ENCODE data around the gene DLG2. TPM values are rescaled to one million over a fixed set of nuclear protein-coding genes. Genes with fewer than 3 reads are reported as not detected.
"Not testable (repeated sequence)": the region's sequence is repeated elsewhere in the genome, so short reads cannot be mapped to it uniquely, and the experiment has no call there.

DLG2 gene
- total RNA-seq, 1 donor from 2014 or later, result 5.9 TPM

GRCh38 chr11:85277693-85278092 is 349.5 kb downstream of the DLG2 start:
- H3K4me1 Mint-ChIP-seq (ENCODE audit: unreplicated experiment), result no peaks in the 10 kb centered on the region
- no peak for TF ChIP-seq CTCF (conservative IDR thresholded peaks at IDR 0.05)
- no peaks in the 10 kb centered on the region for H3K36me3 Mint-ChIP-seq
- no peak overlapping the region for H3K4me3 Mint-ChIP-seq
- no peaks in the 10 kb centered on the region for H3K9me3 Mint-ChIP-seq
- H3K27ac Mint-ChIP-seq, result no peak overlapping the region
- no peaks in the 10 kb centered on the region for H3K27me3 Mint-ChIP-seq
- no peak for DNase-seq (ENCODE audit: extremely low spot score, unreplicated experiment)

- no peak for TF ChIP-seq CTCF (conservative IDR thresholded peaks at IDR 0.05)
- no peak overlapping the region for H3K4me3 Mint-ChIP-seq
- no peaks in the 10 kb centered on the region for H3K9me3 Mint-ChIP-seq
- H3K27me3 Mint-ChIP-seq, result no peaks in the 10 kb centered on the region
- DNase-seq (ENCODE audit: extremely low spot score, unreplicated experiment), result no peak
- H3K36me3 Mint-ChIP-seq, result no peaks in the 10 kb centered on the region
- no peaks in the 10 kb centered on the region for H3K4me1 Mint-ChIP-seq (ENCODE audit: unreplicated experiment)
- no peak overlapping the region for H3K27ac Mint-ChIP-seq
These were observed 350.8 kb downstream of the DLG2 start for GRCh38 chr11:85276332-85276731.

GRCh38 chr11:85270315-85270714 is 356.8 kb downstream of the DLG2 start:
- H3K36me3 Mint-ChIP-seq; DNase-seq (ENCODE audit: extremely low spot score, unreplicated experiment); H3K4me1 Mint-ChIP-seq (ENCODE audit: unreplicated experiment); H3K4me3 Mint-ChIP-seq; H3K9me3 Mint-ChIP-seq; H3K27ac Mint-ChIP-seq; H3K27me3 Mint-ChIP-seq: not testable (repeated sequence)

GRCh38 chr11:85269109-85269508 is 358.0 kb downstream of the DLG2 start:
- no peaks in the 10 kb centered on the region for H3K36me3 Mint-ChIP-seq
- no peak overlapping the region for H3K4me3 Mint-ChIP-seq
- H3K4me1 Mint-ChIP-seq (ENCODE audit: unreplicated experiment), result no peaks in the 10 kb centered on the region
- TF ChIP-seq CTCF (conservative IDR thresholded peaks at IDR 0.05), result no peak
- H3K9me3 Mint-ChIP-seq, result peaks cover 4% of the 10 kb centered on the region
- no peak for DNase-seq (ENCODE audit: extremely low spot score, unreplicated experiment)
- no peaks in the 10 kb centered on the region for H3K27me3 Mint-ChIP-seq
- H3K27ac Mint-ChIP-seq, result no peak overlapping the region

- peaks cover 4% of the 10 kb centered on the region for H3K9me3 Mint-ChIP-seq
- no peak for TF ChIP-seq CTCF (conservative IDR thresholded peaks at IDR 0.05)
- no peak for DNase-seq (ENCODE audit: extremely low spot score, unreplicated experiment)
- no peak overlapping the region for H3K4me3 Mint-ChIP-seq
- H3K4me1 Mint-ChIP-seq (ENCODE audit: unreplicated experiment), result no peaks in the 10 kb centered on the region
- no peaks in the 10 kb centered on the region for H3K36me3 Mint-ChIP-seq
- H3K27ac Mint-ChIP-seq, result no peak overlapping the region
- H3K27me3 Mint-ChIP-seq, result no peaks in the 10 kb centered on the region
These were observed 360.5 kb downstream of the DLG2 start for GRCh38 chr11:85266646-85267045.

GRCh38 chr11:85263328-85263727 is 363.8 kb downstream of the DLG2 start:
- no peak for DNase-seq (ENCODE audit: extremely low spot score, unreplicated experiment)
- Mint-ChIP-seq H3K36me3 (no peaks in the 10 kb centered on the region), H3K9me3 (no peaks in the 10 kb centered on the region), H3K27ac (no peak overlapping the region), H3K27me3 (no peaks in the 10 kb centered on the region), H3K4me1 (ENCODE audit: unreplicated experiment) (no peaks in the 10 kb centered on the region), H3K4me3 (no peak overlapping the region)
- no peak for TF ChIP-seq CTCF (conservative IDR thresholded peaks at IDR 0.05)
